OCI-M2 (cell line): ENCODE measurements around the gene ZDHHC7.
"Not testable (repeated sequence)": the region's sequence is repeated elsewhere in the genome, so short reads cannot be mapped to it uniquely, and the experiment has no call there.

ENCODE experiments used
- DNase-seq: peaks from one replicate; lab custom pipeline; 2025; ENCODE audit not compliant: unreplicated experiment; lab: John Stamatoyannopoulos, UW

ZDHHC7 gene

GRCh38 chr16:85045077-85045476 is 33.7 kb upstream of the ZDHHC7 start:
- DNase-seq: no peak

DNA sequence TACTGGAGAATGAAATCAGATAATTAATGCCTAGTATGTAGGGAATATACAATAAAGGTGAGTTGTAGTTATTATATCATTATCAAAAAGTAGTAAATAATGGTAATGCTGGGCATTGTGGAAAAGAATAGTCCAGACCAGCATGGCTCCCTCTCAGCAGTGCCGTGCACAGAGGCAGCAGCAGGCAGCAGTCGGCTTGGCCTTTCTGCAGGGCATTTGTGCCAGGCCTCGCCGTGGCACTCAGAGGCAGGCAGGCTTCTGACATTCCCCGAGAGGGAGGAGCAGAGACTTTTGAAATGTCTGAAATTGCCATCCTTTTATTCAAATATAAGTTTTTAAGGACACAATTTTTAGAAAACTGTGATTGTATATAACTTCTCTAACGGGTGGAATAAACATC is 31.3 kb upstream of the ZDHHC7 start:
- DNase-seq: no peak

DNA sequence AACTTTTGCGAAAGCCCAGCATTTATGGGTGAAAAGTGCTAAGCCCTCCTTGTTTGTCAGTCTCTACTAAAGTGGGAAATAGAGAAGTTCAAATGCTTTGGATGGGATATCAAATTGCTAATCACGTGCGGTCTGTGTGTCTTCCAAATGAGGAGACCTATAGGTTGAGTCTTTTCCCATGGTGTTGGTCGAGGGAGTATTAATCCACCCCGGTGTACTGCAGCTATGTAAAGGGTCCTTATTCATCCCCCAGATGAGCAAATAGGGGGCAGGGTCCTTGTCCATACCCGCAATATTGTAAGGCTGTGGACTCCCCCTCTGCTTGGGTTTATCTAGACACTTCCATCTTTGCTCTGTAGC is 30.8 kb upstream of the ZDHHC7 start:
- DNase-seq: no peak

- DNase-seq: no peak
Measured at GRCh38 chr16:85041219-85042166, 30.2 kb upstream of the ZDHHC7 start.

- no peak for DNase-seq
Measured at GRCh38 chr16:85040685-85041084, 29.4 kb upstream of the ZDHHC7 start.

- no peak for DNase-seq
Measured at GRCh38 chr16:85037721-85038120, 26.4 kb upstream of the ZDHHC7 start.

- DNase-seq: no peak
Measured at GRCh38 chr16:85037050-85037410, 25.7 kb upstream of the ZDHHC7 start.

- no peak for DNase-seq
Measured at GRCh38 chr16:85036236-85037049, 25.1 kb upstream of the ZDHHC7 start.

DNA sequence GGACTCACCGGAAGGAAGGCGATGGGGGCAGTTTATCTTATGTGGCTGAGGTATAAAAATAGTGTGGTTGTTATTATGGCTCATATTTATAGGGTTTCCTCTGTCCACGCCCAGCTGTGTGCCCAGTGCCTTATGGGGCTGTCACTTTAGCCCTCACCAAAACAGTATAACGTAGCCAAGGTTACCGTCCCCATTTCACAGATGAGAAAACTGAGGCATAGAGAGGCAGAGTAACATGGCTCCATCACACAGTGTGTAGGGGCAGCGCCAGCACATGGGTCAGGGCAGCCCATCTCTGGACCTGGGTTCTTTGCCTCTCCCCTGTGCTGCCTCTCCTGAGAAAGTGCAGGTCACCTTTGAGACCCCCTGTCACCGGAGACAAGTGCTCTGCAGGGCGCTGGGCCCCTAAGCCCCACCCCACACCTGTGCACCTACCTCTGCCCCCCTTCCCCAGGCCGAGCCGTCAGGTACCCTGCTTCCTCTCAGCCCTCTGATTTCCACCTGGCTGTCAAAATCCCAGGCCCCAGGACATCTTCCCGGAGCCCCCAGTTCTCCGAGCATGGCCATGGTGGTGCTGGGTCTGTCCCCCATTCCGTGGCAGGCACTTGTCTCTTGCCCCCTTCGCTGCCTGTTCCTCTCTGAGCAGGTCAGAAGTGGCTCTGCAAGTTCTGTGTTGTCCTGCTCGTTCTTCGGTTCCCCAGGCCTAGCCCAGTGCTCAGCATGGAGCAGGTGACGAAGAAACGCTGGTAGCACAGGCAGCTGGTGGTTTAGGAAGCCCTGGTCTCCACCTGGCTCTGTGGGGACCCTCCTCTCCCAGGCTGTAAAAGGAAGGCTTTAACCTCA is 23.5 kb upstream of the ZDHHC7 start:
- no peak for DNase-seq

DNA sequence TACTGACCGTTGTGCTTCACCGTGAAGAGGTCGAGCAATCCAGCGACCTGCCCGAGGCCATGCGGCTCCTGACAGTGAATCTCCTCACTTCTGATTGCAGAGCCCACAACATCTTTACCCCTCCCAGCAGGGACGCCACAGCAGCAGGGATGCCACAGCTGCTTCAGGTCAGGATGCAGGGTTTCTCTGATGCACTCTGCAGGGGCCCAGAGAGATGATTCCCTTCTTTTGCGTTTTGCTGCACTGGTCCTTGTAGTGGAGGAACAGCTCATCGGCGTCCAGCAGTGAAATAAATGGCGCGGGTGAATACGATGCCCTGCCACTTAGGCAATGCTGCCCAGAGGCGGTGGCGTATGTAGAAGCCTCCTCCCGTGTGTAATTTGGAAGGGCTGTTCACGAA is 21.8 kb upstream of the ZDHHC7 start:
- no peak for DNase-seq

DNA sequence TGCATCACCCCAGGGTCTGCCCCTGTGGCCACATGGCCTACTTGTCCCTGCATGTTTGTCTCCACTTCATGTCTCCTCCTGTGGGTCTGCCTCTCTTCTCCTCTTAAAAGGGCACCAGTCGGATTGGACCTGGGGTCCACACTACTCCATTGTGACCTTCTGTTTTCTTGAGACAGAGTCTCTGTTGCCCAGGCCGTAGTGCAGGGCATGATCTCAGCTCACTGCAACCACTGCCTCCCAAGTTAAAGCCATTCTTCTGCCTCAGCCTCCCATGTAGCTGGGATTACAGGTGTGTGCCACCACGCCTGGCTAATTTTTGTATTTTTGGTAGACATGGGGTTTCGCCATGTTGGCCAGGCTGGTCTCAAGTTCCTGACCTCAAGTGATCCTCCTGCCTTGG is 20.9 kb upstream of the ZDHHC7 start:
- DNase-seq: not testable (repeated sequence)

- DNase-seq: no peak
Measured at GRCh38 chr16:85031451-85031850, 20.1 kb upstream of the ZDHHC7 start.

DNA sequence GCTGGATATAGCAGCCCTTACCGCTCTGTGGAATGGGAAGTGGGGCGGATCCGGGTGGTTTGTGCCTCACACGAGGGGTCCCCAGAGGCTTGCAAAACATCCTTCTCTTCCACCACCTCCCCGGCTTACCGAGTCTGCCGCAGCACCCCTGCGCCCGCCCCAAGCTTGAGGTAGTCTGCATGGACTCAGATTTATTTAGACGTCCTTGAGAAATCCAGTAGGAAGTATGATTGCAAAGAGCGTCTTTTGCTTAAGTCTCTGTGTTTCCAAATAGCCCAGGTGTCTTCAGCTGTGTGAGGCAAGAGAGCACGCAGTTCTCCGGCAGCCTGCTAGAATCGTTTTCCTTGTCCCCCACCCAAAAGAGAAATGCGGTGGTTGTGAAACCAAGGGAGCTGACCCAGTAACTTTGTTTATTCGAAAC is 18.7 kb upstream of the ZDHHC7 start:
- DNase-seq: no peak

DNA sequence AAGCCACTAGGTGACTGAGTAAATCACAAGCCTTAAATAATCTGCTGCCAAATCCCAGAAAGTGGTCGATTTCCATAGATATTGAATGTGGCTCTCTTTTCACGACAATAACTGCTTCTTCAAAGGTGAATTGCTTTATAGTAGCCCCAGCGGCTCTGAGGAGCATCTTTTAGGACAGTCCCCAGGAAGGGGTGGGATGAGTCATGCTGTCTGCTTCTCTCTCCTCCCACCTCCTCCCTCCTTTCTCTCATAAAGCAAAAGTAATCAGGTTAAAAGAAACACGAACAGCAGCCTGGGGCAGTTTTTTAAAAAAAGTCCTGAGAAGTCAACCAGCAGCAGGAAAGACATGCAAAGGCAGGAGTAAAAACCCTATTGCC is 18.1 kb upstream of the ZDHHC7 start:
- no peak for DNase-seq

DNA sequence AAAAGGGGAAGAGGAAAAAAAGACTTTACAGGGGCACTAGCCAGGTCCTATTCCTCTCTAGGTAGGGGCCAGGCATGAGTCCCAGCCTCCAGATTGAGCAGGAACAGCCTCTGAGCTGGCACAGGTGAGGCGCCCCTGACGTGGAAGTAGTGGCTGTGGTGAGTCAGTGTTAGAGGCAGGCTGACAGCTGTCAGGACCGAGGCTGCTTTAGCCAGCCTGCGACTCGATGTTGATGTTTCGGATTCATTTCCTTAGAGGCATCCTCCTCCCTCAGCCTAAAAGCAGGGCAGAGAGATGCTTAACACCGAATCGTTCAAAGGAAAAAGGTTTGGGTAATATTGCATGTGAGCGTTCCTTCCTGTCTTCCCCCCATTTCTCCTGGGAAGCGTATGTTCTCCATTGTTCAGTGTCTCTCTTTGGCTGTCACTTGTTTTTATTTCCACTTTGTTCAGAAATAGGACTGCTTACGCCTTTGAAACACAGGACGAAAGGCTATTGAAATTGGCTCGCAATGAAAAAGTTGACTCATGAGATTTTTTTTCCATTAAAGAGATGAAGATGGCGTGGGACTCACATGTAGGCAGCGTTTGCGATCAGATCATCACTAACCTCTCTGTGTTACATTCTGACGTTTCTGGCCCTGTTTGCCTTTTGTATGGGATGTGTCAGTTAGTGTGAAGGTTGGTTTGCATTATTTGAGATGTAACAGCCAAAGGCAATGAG is 17.5 kb upstream of the ZDHHC7 start:
- DNase-seq: no peak

DNA sequence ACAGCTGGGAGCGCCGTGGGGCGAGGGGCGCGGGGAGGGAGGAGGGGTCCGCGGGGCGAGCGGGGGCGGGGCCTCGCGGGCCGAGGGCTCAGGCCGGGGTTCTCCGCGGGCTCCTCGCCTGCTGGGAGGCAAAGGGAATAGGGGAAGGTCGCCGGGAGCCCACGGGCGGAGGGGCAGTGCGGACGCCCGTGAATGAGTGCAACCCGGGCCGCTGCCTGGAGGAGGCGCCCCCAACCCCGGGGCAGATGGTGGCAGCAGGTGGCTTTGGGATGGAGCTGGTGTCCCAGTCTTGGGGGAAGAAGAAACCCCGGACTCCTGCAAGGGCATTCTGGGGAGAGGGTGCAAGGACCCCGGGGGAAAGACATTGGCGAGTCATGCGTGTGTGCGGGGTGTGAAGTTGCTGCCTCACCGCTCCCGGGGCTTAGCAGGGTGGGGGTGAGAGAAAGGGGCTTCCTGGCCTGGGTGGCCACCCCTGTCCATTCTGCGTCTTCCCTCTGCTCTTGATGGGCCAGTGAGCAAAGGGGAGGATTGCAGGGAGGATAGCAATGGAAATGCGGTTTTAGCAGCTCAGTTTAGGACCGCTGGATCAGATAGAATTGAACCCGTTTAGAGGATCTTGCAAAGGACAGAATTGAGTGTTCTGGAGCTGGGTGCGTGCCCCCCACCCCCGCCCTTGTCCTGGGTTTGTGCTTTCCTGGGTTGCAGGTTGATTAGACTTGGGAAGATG is 16.8 kb upstream of the ZDHHC7 start:
- DNase-seq: no peak

DNA sequence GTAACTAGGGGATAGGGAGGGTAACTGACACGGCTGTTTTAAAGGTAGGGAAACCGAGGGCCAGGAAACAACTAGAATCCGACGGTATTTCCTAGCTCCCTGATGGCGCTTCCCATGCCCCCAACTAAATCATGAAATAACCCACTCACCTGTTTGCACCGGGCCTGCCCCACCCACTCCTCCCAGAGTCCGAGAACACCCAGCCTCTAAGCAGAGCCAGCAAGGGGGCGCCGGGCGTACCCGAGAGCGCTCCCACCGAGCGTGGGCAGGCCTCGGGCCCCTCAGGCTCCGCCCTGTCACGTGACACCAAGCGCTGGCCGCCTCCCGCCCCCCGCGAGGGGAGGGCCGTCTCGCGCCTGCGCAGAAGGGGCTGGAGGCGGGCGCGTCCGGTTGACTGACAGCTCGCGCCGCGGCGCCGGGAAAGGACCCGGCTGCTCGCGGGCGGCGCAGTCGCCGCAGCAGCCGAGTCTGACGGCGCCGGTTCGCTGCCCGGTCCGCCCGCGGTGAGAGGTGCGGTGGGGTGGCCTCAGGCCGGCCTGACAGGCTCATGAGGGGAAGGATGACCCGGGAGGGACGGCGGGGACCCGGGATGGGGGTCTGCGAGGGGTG is 16.1 kb upstream of the ZDHHC7 start, which contains the start of gene KIAA0513:
TSS of gene KIAA0513 (plus strand) at position 447 of the 609 bp plus-strand sequence. CDS start 39,277 bp downstream, outside the sequence.
- peak; percentile 50 for DNase-seq

GRCh38 chr16:85026703-85027102 is 15.4 kb upstream of the ZDHHC7 start:
- DNase-seq: no peak
